ENCODE results near the gene KCNJ11.

Gene KCNJ11

GRCh38 chr11:17389211-17389956 lies 925 bp upstream of the KCNJ11 start:
- peak; percentile 10 for DNase-seq

GRCh38 chr11:17387811-17388210 lies 648 bp downstream of the KCNJ11 start:
- no peak for DNase-seq

- no peak for DNase-seq
Observed at GRCh38 chr11:17387254-17387653, 1.2 kb downstream of the KCNJ11 start.

GRCh38 chr11:17386331-17387084 lies 2.0 kb downstream of the KCNJ11 start:
- no peak for DNase-seq

- DNase-seq = no peak
Observed at GRCh38 chr11:17385926-17386325, 2.5 kb downstream of the KCNJ11 start.

GRCh38 chr11:17385492-17385891 lies 3.0 kb downstream of the KCNJ11 start:
- DNase-seq = no peak

GRCh38 chr11:17384002-17384511 lies 4.4 kb downstream of the KCNJ11 start:
- peak; percentile 74 for DNase-seq

GRCh38 chr11:17383461-17383860 lies 5.0 kb downstream of the KCNJ11 start:
- no peak for DNase-seq

GRCh38 chr11:17382046-17382728 lies 6.3 kb downstream of the KCNJ11 start:
- no peak for DNase-seq

- DNase-seq = peak; percentile 36
Observed at GRCh38 chr11:17381156-17381555, 7.3 kb downstream of the KCNJ11 start.

GRCh38 chr11:17379383-17380180 lies 8.9 kb downstream of the KCNJ11 start:
- DNase-seq = no peak

GRCh38 chr11:17378655-17379054 lies 9.8 kb downstream of the KCNJ11 start:
- no peak for DNase-seq

GRCh38 chr11:17376493-17376892 lies 12.0 kb downstream of the KCNJ11 start:
- DNase-seq = no peak

GRCh38 chr11:17375547-17375946 lies 12.9 kb downstream of the KCNJ11 start:
- DNase-seq = no peak

GRCh38 chr11:17371614-17372013 lies 16.8 kb downstream of the KCNJ11 start:
- DNase-seq = no peak

- no peak for DNase-seq
Observed at GRCh38 chr11:17369684-17370243, 18.7 kb downstream of the KCNJ11 start.

- no peak for DNase-seq
Observed at GRCh38 chr11:17369094-17369493, 19.4 kb downstream of the KCNJ11 start.

- no peak for DNase-seq
Observed at GRCh38 chr11:17368551-17368950, 19.9 kb downstream of the KCNJ11 start.

- DNase-seq = no peak
Observed at GRCh38 chr11:17366495-17366894, 22.0 kb downstream of the KCNJ11 start.

GRCh38 chr11:17354601-17354991 lies 33.9 kb downstream of the KCNJ11 start:
- DNase-seq = peak; percentile 65

- no peak for DNase-seq
Observed at GRCh38 chr11:17353821-17354600, 34.4 kb downstream of the KCNJ11 start.

All from fibroblast of skin of abdomen (primary cell).